Mesodermal cell (in vitro differentiated cells): ENCODE results near the gene TUBG1.
A peak's percentile ranks its signal among the peaks of the same experiment; 100 is the strongest.
"Not testable (repeated sequence)": the region's sequence is repeated elsewhere in the genome, so short reads cannot be mapped to it uniquely, and the experiment has no call there.

ENCODE experiments used
- H3K27ac ChIP-seq: 2 replicates; pipeline ENCODE4 v1.7.0; 2013; ENCODE audit warnings: mild to moderate bottlenecking, low read depth, low read length, moderate library complexity; ENCODE audit not compliant: severe bottlenecking
- H3K36me3 ChIP-seq: 2 replicates; pipeline ENCODE4 v1.7.1; 2013; ENCODE audit warnings: mild to moderate bottlenecking, low read length, moderate library complexity; ENCODE audit not compliant: control insufficient read depth, insufficient read depth
- H3K4me1 ChIP-seq: one replicate; pipeline ENCODE4 v1.7.1; 2013; ENCODE audit warnings: mild to moderate bottlenecking, low read length; ENCODE audit not compliant: insufficient read depth, control insufficient read depth, poor library complexity, severe bottlenecking
- H3K4me3 ChIP-seq: 2 replicates; pipeline ENCODE4 v1.7.0; 2013; ENCODE audit warnings: low read length, control low read depth, mild to moderate bottlenecking; ENCODE audit not compliant: insufficient read depth, poor library complexity, severe bottlenecking; ENCODE audit errors: extremely low read depth
- H3K9me3 ChIP-seq: 2 replicates; pipeline ENCODE4 v1.7.1; 2013; ENCODE audit warnings: mild to moderate bottlenecking, low read length, moderate library complexity; ENCODE audit not compliant: control insufficient read depth
- WGBS, 2 experiments: methylation state at CpG; one replicate each; pipeline ENCODE4 v1.1.5; 2013; ENCODE audit warnings: missing lambda C conversion rate in 2 of 2; ENCODE audit not compliant: insufficient coverage in 2 of 2; 5-methylcytosine and 5-hydroxymethylcytosine counted together

TUBG1 gene

DNA sequence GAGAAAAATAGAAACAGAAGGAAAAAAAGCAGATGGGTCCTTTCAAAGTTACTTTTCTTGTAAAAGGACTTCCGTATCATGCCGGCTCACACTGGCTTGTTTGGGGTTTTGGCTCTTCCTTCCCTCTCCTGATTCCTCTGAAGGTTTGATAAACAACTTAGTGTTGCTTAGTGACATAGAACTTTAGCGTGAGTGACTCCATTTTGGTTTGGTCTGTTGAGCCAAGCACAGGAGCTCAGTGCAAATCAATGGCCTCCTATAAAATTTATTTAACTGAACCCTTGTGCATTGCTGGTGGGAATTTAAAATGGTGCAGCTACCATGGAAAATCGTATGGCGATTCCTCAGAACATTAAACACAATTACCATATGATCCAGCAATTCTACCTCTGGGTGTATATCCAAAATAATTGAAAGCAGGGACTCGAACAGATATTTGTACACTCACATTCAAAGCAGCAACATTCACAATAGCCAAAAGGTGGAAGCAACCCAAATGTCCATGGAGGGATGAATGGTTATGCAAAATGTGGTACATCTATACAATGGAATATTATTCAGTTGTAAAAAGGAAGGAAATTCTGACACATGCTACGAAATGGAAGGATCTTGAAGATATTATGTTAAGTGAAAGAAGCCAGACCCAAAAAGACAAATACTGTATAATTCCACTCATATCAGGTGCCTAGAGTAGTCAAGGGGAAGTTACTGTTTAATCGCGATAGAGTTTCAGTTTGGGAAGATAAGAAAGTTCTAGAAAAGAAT lies 48.5 kb downstream of the TUBG1 start:
- Histone ChIP-seq H3K4me3 (no peak overlapping the region), H3K36me3 (peaks cover 16% of the 10 kb centered on the region), H3K4me1 (peaks cover 15% of the 10 kb centered on the region), H3K27ac (no peak overlapping the region), H3K9me3 (peaks cover 5% of the 10 kb centered on the region)
- 97 to 98% methylated on average over 5 to 6 of the region's 9 CpGs for WGBS, 2 experiments

DNA sequence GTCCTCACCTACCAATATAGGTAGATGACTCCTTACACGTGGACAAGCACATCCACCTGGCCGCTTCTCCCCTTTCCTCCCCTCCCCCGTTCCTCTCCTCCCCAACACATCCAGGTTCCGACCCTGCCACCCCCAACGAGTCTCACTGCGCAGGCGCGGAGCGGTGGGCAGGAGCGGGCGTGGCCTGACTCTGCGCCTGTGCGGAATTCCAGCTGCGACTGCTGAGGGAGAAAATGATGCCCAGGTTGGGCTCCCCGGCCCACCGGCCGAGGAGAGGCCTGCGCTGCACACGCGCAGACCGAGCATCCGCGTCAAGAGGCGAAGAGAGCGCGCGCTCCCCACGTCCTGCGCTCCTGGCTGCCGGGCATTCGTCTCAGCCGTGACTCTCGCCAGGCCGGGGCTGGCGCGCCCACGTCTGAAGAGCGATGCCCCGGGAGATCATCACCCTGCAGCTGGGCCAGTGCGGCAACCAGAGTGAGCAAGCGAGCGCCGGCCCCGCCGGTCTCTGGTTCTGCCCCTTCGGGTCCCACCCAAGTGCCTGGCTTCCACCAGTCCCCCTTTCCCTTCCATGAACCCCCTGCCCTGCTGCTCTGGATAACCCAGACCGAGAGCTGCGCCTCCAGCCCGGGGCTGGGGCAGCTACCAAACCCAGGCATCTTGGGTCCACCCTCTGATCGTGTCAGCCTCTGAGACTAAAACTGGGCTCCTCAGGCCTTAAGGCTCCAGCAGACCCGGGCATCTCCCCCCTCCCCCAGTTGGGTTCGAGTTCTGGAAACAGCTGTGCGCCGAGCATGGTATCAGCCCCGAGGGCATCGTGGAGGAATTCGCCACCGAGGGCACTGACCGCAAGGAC lies 49.8 kb downstream of the TUBG1 start, which contains the start of gene TUBG2:
TSS of gene TUBG2 (plus strand) at position 206 of the 853 bp plus-strand sequence. CDS start at position 426, 220 bp downstream.
- Histone ChIP-seq H3K4me1 (peaks cover 7% of the 10 kb centered on the region), H3K9me3 (peaks cover 5% of the 10 kb centered on the region), H3K27ac (no peak within 1 kb of the TSS), H3K4me3 (peak within 1 kb of the TSS; percentile 62), H3K36me3 (peaks cover 28% of the 10 kb centered on the region)
- 0% methylated on average over 37 to 39 of the region's 59 CpGs for WGBS, 2 experiments

DNA sequence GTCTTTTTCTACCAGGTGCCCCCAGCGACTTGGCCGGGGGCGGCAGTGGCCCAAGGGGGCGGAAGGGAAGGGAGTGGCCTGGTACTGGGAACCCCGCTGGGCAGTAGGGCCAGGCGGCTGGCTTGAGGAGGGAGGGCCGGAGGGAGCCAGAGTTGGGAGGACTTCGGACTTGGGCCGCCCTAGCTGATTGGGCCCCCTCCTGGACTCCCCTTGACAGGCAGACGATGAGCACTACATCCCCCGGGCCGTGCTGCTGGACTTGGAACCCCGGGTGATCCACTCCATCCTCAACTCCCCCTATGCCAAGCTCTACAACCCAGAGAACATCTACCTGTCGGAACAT lies 50.4 kb downstream of the TUBG1 start:
- not testable (repeated sequence) for H3K27ac ChIP-seq
- H3K4me3 ChIP-seq, result peak overlapping the region; percentile 62

DNA sequence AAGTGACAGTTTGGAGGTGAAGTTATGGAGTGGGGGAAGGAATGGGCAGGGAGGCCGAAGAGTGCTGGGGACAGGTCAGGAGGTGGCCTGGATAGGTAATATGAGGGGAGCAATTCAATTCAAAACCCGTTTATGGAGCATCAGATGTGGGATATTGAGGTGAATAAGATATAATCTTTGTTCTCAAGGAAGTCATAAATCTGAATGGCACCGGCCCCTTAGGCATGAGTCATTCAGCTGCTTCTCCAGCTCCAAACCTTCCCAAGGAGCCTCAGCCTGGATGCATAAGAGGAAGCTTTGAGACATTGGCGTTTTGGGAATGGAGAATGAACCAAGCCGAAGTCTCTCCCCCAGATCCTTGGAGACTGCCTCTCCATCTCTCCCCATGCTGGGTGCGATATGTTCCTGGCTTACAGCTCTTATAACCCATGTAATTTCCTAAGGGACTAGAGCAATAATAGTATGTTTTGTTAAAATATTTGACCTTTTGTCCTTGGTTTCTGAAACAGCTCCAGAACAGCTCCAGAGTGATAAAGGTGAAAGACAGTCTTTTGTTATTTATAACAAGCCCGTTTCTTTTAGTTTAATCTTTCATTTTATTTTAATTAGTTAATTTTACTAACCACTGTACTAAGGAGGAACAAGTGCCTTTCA lies 51.3 kb downstream of the TUBG1 start:
- WGBS, 2 experiments, result 88 to 98% methylated on average over 3 to 4 of the region's 7 CpGs
- H3K9me3 ChIP-seq, result peaks cover 5% of the 10 kb centered on the region
- peaks cover 36% of the 10 kb centered on the region for H3K36me3 ChIP-seq
- H3K4me1 ChIP-seq, result peaks cover 7% of the 10 kb centered on the region
- H3K4me3 ChIP-seq, result no peak overlapping the region
- no peak overlapping the region for H3K27ac ChIP-seq

More for the DNA sequence above, 50.4 kb downstream of the TUBG1 start:
- WGBS, 2 experiments, result 80% methylated on average over 1 of the region's 14 CpGs; no CpG with 5 or more reads in 1 of the 2 experiments
- H3K9me3 ChIP-seq, H3K4me1 ChIP-seq: not testable (repeated sequence)
- H3K36me3 ChIP-seq, result peaks cover 31% of the 10 kb centered on the region
